HL-60 (cell line): ENCODE results near the gene DAB2IP.

Source experiments
- CTCF ChIP-seq: IDR thresholded peaks from one replicate; pipeline ENCODE4 v1.5.1; 2011; ENCODE audit warnings: low read length, control low read depth, inconsistent platforms; ENCODE audit not compliant: insufficient read depth
- GABPA ChIP-seq: IDR thresholded peaks from 2 replicates; pipeline ENCODE4 v1.6.1; 2012; ENCODE audit warnings: low read depth
- REST ChIP-seq: IDR thresholded peaks from 2 replicates; pipeline ENCODE4 v1.6.1; 2012; ENCODE audit warnings: low read depth; ENCODE audit not compliant: insufficient replicate concordance
- SPI1 ChIP-seq: IDR thresholded peaks from 2 replicates; pipeline ENCODE4 v1.6.1; 2012; ENCODE audit warnings: low read depth, mild to moderate bottlenecking, borderline replicate concordance

- TF ChIP-seq CTCF (no peak), SPI1 (no peak), REST (no peak), GABPA (no peak)
Measured at GRCh38 chr9:121694001-121694400, 42.6 kb downstream of the DAB2IP start.
